Measurements from ENCODE around the gene SGK2.

DNA sequence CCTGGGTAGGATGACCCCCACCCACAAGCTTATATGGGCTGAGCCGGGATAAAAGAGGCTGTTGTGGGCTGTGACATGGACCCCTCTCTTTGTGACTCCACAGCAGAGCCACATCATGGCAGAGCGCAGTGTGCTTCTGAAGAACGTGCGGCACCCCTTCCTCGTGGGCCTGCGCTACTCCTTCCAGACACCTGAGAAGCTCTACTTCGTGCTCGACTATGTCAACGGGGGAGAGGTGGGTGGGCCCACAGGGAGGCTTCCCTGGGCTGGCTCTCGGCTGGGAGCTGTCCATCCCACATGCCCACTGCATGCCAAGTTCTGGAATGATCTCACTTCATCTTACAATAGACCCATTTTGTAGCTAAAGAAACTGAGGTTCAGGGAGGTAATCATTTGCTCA is 10.5 kb downstream of the SGK2 start:
- TF ChIP-seq, protein P1, sequence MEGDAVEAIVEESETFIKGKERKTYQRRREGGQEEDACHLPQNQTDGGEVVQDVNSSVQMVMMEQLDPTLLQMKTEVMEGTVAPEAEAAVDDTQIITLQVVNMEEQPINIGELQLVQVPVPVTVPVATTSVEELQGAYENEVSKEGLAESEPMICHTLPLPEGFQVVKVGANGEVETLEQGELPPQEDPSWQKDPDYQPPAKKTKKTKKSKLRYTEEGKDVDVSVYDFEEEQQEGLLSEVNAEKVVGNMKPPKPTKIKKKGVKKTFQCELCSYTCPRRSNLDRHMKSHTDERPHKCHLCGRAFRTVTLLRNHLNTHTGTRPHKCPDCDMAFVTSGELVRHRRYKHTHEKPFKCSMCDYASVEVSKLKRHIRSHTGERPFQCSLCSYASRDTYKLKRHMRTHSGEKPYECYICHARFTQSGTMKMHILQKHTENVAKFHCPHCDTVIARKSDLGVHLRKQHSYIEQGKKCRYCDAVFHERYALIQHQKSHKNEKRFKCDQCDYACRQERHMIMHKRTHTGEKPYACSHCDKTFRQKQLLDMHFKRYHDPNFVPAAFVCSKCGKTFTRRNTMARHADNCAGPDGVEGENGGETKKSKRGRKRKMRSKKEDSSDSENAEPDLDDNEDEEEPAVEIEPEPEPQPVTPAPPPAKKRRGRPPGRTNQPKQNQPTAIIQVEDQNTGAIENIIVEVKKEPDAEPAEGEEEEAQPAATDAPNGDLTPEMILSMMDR (IDR thresholded peaks at IDR 0.05): no peak
- no peak for TF ChIP-seq POLR2A (IDR thresholded peaks at IDR 0.05)
